Ectodermal cell (in vitro differentiated cells): ENCODE measurements around the gene NIPBL.
"Not testable (repeated sequence)": the region's sequence is repeated elsewhere in the genome, so short reads cannot be mapped to it uniquely, and the experiment has no call there.

ENCODE experiments used
- H3K27ac ChIP-seq: 2 replicates; pipeline ENCODE4 v1.7.0; 2013; ENCODE audit warnings: mild to moderate bottlenecking, low read depth, low read length; ENCODE audit not compliant: insufficient read depth, poor library complexity, severe bottlenecking
- H3K27me3 ChIP-seq: 2 replicates; pipeline ENCODE4 v1.7.0; 2013; ENCODE audit warnings: mild to moderate bottlenecking, low read length; ENCODE audit not compliant: insufficient read depth, control insufficient read depth, poor library complexity, severe bottlenecking
- H3K36me3 ChIP-seq: one replicate; pipeline ENCODE4 v1.7.0; 2013; ENCODE audit warnings: low read length; ENCODE audit not compliant: control insufficient read depth, insufficient read depth
- H3K4me1 ChIP-seq: one replicate; pipeline ENCODE4 v1.7.0; 2013; ENCODE audit warnings: low read length; ENCODE audit not compliant: control insufficient read depth, insufficient read depth
- H3K4me3 ChIP-seq: 2 replicates; pipeline ENCODE4 v1.7.0; 2013; ENCODE audit warnings: low read depth, low read length, control low read depth; ENCODE audit not compliant: insufficient read depth
- H3K9me3 ChIP-seq: 2 replicates; pipeline ENCODE4 v1.7.0; 2013; ENCODE audit warnings: mild to moderate bottlenecking, low read length, moderate library complexity; ENCODE audit not compliant: control insufficient read depth
- WGBS, 2 experiments: methylation state at CpG; one replicate each; pipeline ENCODE4 v1.1.7; 2013; ENCODE audit warnings: missing lambda C conversion rate in 2 of 2; 5-methylcytosine and 5-hydroxymethylcytosine counted together

The NIPBL gene

GRCh38 chr5:36887532-36887931, 11.0 kb downstream of the NIPBL start:
- H3K4me1 ChIP-seq = no peaks in the 10 kb centered on the region
- H3K4me3 ChIP-seq = no peak overlapping the region
- no peaks in the 10 kb centered on the region for H3K27me3 ChIP-seq
- no peak overlapping the region for H3K27ac ChIP-seq
- H3K36me3 ChIP-seq = peaks cover 8% of the 10 kb centered on the region
- no peaks in the 10 kb centered on the region for H3K9me3 ChIP-seq

GRCh38 chr5:36888303-36888702, 11.7 kb downstream of the NIPBL start:
- H3K4me1 ChIP-seq = no peaks in the 10 kb centered on the region

GRCh38 chr5:36889264-36889663, 12.7 kb downstream of the NIPBL start:
- H3K4me3 ChIP-seq = no peak overlapping the region
- no peaks in the 10 kb centered on the region for H3K4me1 ChIP-seq
- 100% methylated on average over 1 of the region's 1 CpG; no CpG with 5 or more reads in 1 of the 2 experiments for WGBS, 2 experiments
- peaks cover 8% of the 10 kb centered on the region for H3K36me3 ChIP-seq
- H3K27me3 ChIP-seq = no peaks in the 10 kb centered on the region
- H3K27ac ChIP-seq = no peak overlapping the region
- H3K9me3 ChIP-seq = no peaks in the 10 kb centered on the region

More at GRCh38 chr5:36888303-36888702, 11.7 kb downstream of the NIPBL start:
- H3K4me3 ChIP-seq = no peak overlapping the region
- H3K27ac ChIP-seq = no peak overlapping the region
- no peaks in the 10 kb centered on the region for H3K27me3 ChIP-seq
- H3K9me3 ChIP-seq = no peaks in the 10 kb centered on the region
- peaks cover 8% of the 10 kb centered on the region for H3K36me3 ChIP-seq

- Histone ChIP-seq H3K36me3 (no peaks in the 10 kb centered on the region), H3K4me3 (no peak overlapping the region), H3K27ac (no peak overlapping the region), H3K9me3 (no peaks in the 10 kb centered on the region), H3K4me1 (no peaks in the 10 kb centered on the region), H3K27me3 (no peaks in the 10 kb centered on the region)
- WGBS, 2 experiments = 97 to 98% methylated on average over 1 of the region's 1 CpG
Observed at GRCh38 chr5:36891266-36891665, 14.7 kb downstream of the NIPBL start.

- WGBS, 2 experiments = 100% methylated on average over 1 of the region's 6 CpGs; no CpG with 5 or more reads in 1 of the 2 experiments
- not testable (repeated sequence) for H3K4me3 ChIP-seq, H3K27ac ChIP-seq, H3K9me3 ChIP-seq, H3K27me3 ChIP-seq, H3K36me3 ChIP-seq, H3K4me1 ChIP-seq
Observed at GRCh38 chr5:36892085-36892830, 15.7 kb downstream of the NIPBL start.

GRCh38 chr5:36894954-36895353, 18.4 kb downstream of the NIPBL start:
- Histone ChIP-seq H3K4me3 (no peak overlapping the region), H3K9me3 (no peaks in the 10 kb centered on the region), H3K4me1 (no peaks in the 10 kb centered on the region), H3K36me3 (no peaks in the 10 kb centered on the region), H3K27me3 (no peaks in the 10 kb centered on the region), H3K27ac (no peak overlapping the region)
- 95 to 100% methylated on average over 1 of the region's 1 CpG for WGBS, 2 experiments

- 92 to 98% methylated on average over 7 to 8 of the region's 8 CpGs for WGBS, 2 experiments
- Histone ChIP-seq H3K9me3 (no peaks in the 10 kb centered on the region), H3K4me1 (no peaks in the 10 kb centered on the region), H3K36me3 (no peaks in the 10 kb centered on the region), H3K27ac (no peak overlapping the region), H3K27me3 (no peaks in the 10 kb centered on the region), H3K4me3 (no peak overlapping the region)
Observed at GRCh38 chr5:36896476-36896875, 19.9 kb downstream of the NIPBL start.

- H3K9me3 ChIP-seq = no peaks in the 10 kb centered on the region
Observed at GRCh38 chr5:36897616-36898015, 21.0 kb downstream of the NIPBL start.

GRCh38 chr5:36899860-36900259, 23.3 kb downstream of the NIPBL start:
- H3K4me1 ChIP-seq = no peaks in the 10 kb centered on the region
- 80 to 100% methylated on average over 1 of the region's 1 CpG for WGBS, 2 experiments
- H3K9me3 ChIP-seq = no peaks in the 10 kb centered on the region
- H3K4me3 ChIP-seq = no peak overlapping the region
- no peaks in the 10 kb centered on the region for H3K27me3 ChIP-seq
- H3K36me3 ChIP-seq = no peaks in the 10 kb centered on the region
- no peak overlapping the region for H3K27ac ChIP-seq

More at GRCh38 chr5:36897616-36898015, 21.0 kb downstream of the NIPBL start:
- WGBS, 2 experiments = 94 to 96% methylated on average over 1 of the region's 1 CpG
- Histone ChIP-seq H3K27me3 (no peaks in the 10 kb centered on the region), H3K4me1 (no peaks in the 10 kb centered on the region), H3K36me3 (no peaks in the 10 kb centered on the region), H3K4me3 (no peak overlapping the region), H3K27ac (no peak overlapping the region)

- no peak overlapping the region for H3K4me3 ChIP-seq
- WGBS, 2 experiments = 88% methylated on average over 1 to 2 of the region's 2 CpGs
- no peaks in the 10 kb centered on the region for H3K9me3 ChIP-seq
- H3K27ac ChIP-seq = no peak overlapping the region
- no peaks in the 10 kb centered on the region for H3K27me3 ChIP-seq
- H3K36me3 ChIP-seq = no peaks in the 10 kb centered on the region
- no peaks in the 10 kb centered on the region for H3K4me1 ChIP-seq
Observed at GRCh38 chr5:36900283-36900682, 23.7 kb downstream of the NIPBL start.

GRCh38 chr5:36901077-36901476, 24.5 kb downstream of the NIPBL start:
- not testable (repeated sequence) for H3K9me3 ChIP-seq, H3K27me3 ChIP-seq, H3K36me3 ChIP-seq, H3K4me3 ChIP-seq, H3K27ac ChIP-seq, H3K4me1 ChIP-seq
